ENCODE measurements around the gene GPR6.

GPR6 gene, protein sequence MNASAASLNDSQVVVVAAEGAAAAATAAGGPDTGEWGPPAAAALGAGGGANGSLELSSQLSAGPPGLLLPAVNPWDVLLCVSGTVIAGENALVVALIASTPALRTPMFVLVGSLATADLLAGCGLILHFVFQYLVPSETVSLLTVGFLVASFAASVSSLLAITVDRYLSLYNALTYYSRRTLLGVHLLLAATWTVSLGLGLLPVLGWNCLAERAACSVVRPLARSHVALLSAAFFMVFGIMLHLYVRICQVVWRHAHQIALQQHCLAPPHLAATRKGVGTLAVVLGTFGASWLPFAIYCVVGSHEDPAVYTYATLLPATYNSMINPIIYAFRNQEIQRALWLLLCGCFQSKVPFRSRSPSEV

DNA sequence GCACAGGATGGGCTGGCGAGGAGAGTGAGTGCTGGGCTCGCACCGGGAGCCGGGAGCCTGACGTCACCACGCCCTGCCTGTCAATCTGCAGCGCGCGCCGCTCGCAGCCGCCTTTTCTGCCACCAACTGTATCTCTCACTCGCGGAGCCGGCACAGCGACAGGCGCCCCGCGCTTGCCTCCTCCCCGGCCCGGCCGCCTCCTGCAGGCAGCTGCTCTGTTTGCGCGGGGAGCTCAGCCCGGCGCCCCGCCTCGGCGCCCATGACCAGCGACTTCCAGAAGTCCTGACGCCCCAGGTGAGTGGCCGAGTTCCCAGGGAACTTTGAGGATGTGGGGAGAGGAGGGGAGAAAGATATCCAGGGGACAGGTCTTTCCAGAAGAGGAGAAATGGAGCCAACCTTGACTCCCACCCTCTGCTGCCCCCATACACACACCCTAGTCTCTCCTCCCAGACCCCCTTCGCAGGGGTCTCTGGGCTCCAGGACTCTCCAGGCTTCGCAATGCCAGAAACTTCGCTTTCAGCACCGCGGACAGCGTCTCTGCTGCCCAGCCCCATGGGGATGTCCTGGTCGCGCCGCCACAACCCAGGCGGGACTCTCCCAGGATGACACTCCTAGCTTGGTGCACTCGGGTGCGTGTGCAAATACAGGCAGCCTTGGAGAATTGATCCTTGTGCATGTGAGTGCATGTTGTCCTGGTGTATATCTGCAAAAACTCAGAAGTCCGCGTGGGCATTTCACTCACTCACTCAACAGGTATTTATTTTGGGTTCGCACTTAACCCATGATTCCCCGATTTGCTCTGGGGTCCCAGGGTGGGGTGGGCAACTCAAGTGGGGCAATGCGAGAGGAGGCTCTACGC is at the start of gene GPR6:
Gene GPR6, plus strand, starts transcription at position 138 of the 859 bp plus-strand sequence. CDS start 802 bp downstream, outside the sequence.
- DNase-seq: peak; percentile 47 to 74

DNA sequence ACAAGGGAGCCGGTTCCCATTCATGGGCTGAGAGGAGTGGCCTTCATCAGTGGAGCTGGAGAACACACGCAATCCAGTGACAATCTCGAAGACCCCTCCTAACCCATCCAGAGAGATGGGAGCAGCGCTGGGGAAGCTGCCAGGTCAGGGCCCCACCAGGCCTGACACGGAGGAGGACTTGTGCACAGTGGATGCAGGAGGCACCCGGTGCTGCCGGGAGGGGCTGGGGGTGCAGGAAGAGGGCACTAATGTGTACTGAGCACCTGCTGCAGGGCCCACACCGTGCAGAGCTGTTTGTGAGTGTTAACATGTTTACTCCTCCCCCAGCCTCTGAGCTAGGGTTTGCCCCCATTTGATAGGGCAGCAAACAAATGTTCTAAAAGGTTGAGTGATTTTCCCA is 43.8 kb upstream of the GPR6 start:
- DNase-seq: no peak

DNA sequence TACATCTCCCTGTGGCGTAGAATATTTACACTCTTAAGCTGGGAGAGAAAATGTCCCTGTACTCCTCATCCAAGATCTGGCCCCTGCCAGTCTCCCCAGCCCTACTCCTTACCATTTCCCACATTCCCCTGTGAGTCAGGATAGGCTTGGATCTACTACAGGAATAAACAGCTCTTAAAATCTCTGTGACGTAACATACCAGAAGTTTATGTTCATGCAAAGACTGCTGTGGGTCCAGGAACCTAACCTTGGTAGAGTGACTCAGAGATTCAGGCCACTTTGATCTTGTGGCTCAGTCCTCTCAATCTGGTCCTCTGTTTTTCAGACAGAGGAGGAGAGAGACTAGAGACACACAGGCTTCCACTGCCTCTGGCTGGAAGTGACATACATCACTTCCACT is 38.5 kb upstream of the GPR6 start:
- no peak for DNase-seq

DNA sequence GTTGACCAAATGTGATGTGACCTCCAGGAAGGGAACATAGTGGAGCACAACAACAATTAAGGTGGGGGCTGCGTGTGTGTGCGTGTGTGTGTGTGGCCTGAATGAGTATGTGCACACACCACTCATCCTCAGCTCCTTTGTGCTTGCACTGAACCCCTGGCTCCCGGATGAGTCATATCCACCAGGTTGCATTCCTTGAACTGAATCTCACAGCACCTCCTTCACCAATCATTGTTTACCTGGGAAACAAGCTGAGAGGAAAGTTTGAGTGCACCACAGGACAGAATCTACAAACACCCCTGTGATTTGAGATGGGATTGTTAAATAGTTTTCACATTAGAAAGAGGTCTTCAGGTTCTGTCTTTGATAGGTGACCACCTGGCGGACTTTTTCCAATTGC is 33.7 kb upstream of the GPR6 start:
- no peak for DNase-seq

DNA sequence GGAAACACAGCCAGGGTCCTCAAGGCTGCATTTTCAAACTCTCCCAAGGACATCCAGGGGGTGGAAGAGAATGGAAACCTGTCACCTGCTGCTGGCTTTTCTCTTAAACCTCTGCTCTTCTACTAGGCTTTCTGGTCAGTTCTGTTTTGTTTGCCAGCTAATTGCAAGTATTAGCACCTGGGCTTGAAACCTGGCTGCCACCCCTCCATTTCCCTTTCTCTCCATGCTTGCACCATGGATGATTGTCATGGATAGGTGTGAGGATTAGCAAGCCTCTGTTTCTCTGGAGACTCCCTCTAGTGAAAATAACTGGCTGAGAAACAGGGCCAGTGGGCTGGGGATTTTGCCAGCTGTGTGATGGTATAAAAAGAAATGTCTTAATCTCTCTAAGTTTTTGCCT is 33.0 kb upstream of the GPR6 start:
- no peak for DNase-seq

DNA sequence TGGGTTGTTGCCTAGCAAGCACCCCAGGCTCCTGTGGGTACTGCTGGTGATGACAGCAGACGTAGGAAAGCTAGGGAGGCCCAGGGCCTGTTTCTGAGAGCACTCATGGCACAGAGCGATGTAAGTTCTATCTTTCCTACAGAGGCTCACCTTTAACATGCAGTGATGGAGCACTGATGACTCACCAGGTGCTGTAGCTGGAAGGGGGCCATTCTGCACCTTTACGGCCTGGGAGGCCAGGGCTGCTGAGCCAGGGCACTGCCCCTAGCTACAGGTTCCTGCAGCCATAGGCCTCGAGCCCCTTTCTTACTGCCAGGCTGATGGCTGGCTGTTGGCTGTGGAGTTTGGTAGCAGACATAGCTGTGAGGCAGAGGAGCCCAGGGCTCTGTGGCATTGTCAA is 31.1 kb upstream of the GPR6 start:
- no peak for DNase-seq

DNA sequence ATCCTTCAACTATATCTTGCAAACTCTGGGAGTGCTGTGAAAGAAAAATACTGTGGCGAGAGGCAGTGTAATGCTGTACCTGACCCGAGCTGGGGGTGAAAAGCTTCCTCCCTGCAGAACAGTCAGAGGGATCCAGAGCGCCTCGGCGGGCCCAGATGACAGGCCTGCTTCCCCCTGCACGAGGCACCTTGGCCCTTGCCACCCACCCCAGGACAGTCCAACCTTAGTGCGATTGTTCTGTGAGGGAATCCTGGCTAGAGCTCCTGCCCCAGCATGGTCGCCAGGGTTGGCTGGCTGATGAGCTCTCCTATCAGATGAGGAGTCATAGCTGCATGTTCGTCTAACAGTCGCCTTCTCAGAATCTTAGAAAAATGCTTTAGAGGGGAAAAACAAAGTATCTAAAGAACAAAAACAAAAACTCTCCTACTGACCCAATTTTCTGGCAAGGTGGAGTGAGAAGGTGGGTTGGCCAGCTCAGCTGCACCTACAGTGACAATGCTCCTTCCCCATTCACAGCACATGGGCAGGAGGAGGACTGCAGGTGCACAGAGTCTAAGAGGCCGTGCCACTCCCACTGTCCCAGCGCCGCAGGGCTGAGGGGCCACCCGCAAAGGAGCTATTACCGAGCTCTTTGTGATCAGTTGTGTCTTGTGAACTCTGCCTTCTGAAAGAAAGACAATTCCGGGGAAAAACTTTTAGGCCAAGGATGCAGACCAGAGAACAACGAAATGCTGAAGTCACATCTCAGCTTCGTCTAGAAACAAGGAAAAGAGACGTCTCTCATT is 28.6 kb upstream of the GPR6 start:
- DNase-seq: no peak

DNA sequence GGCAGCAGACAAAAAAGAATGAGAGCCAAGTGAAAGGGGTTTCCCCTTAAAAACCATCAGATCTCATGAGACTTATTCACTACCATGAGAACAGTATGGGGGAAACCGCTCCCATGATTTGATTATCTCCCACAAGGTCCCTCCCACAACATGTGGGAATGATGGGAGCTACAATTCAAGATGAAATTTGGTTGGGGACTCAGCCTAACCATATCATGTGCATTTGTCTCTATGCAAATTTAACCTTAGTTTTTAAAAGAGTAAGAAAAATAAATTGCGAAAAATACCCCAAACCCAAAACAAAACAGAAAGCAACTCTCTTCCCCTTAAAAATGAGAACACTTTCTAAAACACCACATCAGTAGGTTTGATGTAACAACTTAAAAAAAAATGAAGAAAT is 22.6 kb upstream of the GPR6 start:
- DNase-seq: no peak

DNA sequence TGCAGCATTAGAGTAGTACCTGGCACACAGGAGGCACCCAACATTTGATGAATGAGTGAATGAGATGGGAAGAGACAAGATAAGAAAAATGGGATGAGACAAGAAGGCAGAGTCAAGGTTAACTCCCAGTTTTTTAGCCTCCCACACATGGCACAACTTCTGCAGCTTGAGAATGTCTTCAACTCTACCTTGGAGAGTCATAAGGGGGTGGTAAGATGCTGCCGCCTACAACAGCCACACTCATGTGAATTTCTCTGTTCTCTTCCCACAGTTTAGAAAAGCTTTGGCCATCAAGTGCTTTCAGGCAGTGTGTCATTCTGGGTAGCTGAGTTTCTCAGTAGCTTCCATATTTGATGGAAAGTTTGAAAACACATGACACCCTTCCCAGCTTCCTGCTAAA is 19.5 kb upstream of the GPR6 start:
- no peak for DNase-seq

DNA sequence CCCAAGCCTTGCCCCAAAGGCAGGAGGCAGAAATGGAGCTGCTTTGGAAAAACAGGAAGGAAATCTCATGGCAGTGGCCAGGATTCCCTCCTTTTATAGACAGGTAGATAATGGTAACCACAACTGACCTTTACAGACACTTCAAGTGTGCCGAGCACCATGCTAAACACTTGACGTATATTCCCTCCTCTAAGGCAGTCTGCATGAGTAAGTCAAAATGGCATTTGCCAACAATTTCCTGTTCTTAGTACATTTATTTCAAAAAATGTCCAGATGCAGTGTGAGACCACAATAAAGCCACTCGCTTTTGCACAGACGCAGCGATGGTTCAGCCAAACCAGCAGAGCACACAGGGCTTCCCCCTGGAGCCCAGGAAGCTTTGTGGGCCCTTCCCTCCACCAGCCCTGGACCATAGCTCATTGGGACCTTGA is 16.5 kb upstream of the GPR6 start:
- DNase-seq: no peak

DNA sequence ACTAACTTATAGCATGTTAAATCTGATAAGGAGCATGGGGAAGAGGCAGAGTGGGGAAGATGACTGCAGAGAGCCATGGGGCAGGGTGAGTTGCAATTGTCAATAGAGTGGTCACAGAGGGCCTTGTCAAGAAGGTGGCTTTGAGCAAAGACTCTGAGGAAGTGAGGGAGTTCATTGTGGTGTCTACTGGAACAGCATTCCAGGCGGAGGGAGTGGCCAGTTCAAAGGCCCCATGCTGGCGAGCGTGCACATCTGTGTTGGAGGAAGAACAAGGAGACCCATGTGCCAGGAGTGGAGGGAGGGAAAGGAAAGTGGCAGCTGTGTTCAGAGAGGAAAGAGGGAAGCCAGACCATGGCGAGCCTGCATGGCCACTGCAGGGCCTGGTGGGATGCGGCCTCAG is 15.8 kb upstream of the GPR6 start:
- no peak for DNase-seq

DNA sequence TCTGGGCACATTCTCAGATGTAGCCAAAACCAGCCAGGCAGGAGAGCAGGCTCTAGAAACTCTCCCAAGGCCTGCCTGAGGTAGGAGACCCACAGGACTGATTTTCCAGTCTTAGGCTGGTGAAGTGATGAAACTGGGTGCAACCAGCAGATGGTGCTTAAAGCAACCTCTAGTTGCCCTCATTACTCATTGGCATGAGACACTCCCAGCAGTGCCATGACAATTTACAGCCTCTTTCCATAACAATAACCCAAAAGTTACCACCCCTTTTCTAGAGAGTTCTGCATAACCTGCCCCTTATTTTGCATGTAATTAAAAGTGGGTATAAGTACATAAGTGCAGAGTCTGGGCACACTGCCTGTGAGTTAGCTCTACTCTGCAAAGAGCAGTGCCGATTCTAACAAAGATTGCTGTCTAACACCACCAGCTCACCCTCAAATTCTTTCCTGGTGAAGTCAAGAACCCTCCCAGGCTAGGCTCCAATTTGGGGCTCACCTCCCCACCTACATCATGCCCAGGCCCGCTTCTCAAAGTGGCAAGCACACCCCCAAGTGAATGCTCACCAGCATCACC is 14.4 kb upstream of the GPR6 start:
- no peak for DNase-seq

DNA sequence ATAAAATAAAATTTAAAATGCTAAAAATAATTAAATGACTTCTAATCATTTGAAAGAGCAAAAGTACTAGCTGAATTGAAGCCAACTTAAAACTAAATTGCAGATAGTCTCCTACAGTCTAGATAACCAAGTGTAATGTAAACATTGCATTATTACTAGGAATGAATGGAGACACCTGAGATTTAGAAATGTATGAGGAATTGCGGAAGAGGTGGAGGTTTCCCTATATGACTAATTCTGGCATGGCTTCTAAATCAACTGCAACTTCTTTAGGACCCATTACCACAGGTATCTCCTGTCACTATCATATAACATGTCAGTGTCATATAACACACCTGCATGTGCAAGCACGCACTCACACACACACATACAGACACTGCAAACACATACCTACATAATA is 13.2 kb upstream of the GPR6 start:
- no peak for DNase-seq

DNA sequence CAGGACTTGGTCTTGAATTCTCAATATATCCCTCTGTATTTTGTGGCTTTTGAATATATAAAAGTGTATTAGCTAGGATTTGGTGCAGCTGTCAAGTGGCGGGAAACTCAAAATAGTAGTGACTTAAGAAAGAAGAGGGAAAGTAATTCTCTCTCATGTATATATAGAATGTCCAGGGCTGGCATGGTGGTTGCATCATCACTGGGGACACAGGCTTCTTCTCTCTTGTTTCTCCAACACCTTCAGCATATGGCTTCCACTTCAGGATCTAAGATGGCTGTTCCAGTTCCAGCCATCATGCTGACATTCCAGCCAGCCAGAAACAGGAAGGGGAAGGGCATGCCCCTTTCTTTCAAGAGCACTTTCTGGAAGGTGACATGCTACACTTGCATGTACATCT is 11.8 kb upstream of the GPR6 start:
- DNase-seq: no peak

DNA sequence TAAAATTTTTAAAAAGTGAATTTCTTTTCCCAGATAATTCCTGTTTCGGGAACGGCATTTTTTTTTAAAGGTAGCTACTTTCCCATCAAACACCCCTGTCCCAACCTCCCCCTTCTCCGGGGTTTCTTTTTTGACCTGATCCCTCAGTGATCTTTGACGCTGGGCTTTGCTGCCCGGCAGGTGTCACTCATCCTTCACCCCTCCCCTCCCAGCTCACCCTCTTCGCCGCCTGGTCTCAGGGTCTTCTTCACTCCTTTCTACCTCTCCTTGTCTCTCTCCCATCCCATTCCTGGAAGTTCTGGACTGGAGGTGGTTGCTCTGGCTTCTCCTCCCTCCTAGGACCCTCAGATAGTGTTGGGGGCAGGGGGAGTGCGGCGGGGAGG is 329 bp upstream of the GPR6 start:
- DNase-seq: no peak

DNA sequence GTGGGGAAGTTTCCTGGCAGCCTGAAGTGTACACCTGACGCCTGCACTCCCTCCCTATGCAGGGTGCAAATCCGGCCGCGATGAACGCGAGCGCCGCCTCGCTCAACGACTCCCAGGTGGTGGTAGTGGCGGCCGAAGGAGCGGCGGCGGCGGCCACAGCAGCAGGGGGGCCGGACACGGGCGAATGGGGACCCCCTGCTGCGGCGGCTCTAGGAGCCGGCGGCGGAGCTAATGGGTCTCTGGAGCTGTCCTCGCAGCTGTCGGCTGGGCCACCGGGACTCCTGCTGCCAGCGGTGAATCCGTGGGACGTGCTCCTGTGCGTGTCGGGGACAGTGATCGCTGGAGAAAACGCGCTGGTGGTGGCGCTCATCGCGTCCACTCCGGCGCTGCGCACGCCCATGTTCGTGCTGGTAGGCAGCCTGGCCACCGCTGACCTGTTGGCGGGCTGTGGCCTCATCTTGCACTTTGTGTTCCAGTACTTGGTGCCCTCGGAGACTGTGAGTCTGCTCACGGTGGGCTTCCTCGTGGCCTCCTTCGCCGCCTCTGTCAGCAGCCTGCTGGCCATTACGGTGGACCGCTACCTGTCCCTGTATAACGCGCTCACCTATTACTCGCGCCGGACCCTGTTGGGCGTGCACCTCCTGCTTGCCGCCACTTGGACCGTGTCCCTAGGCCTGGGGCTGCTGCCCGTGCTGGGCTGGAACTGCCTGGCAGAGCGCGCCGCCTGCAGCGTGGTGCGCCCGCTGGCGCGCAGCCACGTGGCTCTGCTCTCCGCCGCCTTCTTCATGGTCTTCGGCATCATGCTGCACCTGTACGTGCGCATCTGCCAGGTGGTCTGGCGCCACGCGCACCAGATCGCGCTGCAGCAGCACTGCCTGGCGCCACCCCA is 1.2 kb downstream of the GPR6 start:
- peak; percentile 10 to 36 for DNase-seq

DNA sequence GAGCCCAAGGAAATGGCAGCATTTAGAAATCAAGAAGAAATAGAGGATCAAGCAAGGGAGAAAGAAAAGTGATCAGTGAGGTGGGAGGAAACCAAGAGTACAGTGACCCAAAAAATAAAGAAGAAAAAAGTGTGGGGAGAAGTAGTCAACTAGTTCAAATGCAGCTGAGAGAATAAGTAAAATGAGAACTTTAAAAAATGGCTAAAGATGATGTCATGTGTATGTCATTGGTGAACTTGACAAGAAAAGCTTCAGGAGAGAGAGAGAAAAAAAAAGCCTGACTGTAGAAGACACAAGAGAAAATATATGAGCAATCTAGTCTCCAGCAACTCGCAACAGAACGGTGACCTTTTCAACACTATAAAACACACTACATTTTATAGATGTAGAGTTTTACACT is 6.3 kb downstream of the GPR6 start:
- no peak for DNase-seq

DNA sequence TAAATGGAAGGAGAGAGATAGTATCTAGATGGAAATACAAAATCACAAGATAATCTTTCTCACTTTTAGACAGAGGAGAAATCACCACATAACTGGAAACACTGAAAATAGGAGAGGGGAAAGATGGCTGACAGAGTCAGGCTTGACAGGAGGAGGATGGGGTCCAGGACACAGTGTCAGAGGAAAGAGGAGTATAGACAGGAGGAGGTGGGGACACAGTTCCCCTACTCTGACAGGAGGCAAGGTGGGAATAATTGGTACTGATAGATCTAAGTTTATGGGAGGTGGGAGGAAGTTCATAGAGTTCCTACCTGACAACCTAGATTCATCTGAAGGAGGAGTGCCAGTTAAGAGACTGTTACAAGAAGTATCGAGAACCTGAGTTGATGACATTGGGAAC is 9.1 kb downstream of the GPR6 start:
- DNase-seq: no peak

DNA sequence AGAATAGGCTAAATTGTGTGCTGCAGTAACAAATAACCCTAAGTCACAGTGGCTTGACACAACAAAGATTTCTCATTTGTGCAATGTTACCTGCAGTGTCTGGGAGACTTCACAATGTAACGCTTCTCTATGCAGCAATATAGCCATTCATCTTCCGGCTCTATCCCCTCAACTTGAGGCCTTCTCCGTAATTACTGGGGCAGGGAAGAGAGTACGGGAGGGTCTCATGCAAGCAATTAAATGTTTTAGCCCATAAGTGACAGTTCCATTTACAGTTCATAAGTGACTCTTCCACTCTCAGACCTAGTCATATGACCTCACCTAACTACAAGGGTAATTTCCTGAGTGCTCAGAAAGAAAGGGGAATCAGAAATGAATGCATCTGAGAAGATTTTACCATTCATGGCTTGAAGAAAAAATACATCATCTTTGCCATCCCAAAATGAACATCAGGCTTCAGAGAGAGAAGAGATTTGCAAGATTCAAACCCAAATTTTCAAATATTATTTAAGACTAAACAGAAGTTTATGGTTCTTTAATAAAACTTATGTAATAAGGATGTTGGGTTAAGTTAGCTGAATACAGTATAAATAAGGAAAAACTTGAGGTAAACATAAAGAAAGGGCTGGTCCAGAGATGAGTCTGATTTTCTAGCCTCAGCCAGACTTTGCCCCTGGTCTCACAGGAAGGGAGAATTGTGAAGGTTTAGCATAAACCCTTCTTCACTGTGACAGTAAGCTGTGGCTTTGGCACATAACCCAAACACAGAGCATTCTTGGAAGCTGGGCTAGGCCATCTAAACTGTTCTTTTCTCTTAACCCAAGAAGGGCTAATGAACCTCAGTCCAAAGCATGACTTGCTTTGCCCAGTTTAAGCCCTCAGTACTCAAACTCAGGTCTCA is 13.3 kb downstream of the GPR6 start:
- no peak for DNase-seq

DNA sequence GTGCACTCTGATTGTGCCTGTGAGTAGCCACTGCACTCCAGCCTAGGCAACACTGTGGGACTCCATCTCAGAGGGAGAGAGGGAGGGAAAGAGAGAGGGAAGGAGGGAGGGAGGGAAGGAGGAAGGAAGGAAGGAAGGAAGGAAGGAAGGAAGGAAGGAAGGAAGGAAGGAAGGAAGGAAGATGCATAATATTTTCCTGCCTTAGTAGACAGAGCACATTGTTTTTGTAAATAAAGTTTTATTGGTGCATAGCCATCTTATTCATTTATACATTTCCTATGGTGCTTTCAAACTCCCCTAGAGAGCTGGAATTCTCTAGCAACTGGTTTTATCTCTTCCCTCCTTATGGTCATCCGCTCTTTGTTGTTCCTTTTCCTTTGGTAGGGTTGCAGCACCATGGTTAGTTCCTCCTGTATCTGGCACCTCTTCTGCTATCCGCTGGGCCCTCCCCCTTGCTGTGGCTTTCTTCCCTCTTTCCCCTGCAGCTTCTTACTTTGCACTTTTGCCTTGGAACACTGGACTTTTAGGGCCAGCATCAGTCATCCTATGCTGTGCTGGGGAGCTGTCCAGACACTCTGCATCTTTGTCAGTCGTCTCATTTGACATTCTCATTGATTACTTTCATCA is 20.2 kb downstream of the GPR6 start:
- no peak for DNase-seq

DNA sequence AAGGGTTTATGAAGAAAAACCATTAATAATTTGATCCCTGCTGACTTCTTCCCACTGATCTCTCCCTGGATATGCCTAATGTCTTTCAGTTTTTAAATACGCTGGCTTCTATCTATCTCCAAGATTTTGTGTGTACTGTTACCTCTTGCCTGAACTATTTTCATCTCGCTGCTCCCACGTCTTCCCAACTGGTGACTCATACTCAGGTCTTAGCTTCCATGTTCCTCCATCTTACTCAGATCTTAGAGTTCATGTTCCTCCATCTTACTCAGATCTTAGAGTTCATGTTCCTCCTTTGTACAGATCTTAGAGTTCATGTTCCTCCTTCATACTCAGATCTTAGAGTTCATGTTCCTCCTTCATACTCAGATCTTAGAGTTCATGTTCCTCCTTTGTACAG is 21.6 kb downstream of the GPR6 start:
- DNase-seq: no peak

All from NCI-H2081 (cell line).